ENCODE data around the gene TMPRSS13. TPM values are rescaled to one million over a fixed set of nuclear protein-coding genes. Genes with fewer than 3 reads are reported as not detected.

Gene TMPRSS13
- total RNA-seq, 4 donors from 2014 or later = 0.22 to 0.51 TPM; not detected in 2

DNA sequence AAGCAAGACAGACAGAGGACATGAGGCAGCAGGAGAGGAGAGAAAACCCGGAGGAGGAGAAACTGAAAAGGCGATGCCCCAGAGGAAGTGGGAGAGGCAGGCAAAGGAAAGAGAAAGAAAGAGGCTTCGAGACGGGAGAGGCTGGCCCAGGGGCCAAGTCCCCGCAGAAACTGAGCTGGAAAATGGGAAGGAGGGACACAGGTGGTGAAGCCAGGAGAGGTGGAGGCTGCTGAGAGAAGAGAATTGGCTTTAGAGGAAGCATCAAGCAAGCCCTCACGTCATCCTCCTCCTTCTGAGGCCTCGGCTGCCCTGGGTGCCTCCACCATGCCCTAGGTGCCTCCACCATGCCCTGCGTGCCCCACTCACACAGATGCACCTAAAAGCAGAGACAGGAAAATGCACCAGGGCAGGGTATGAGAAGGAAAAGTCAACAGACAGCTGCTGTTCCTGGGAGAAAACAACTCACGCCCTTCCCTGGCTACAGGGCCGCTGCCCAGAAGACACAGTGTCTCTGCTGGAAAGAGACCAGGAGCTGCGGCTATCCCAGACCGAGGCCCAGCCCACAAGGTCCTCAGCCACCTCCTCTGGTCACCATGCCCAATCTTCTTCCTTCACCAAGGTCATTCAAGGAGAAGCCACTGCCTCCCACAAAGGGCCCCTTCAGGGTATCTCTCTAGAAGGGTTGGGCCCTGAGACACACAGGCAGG, 67.0 kb downstream of the TMPRSS13 start:
- TF ChIP-seq, protein P1, sequence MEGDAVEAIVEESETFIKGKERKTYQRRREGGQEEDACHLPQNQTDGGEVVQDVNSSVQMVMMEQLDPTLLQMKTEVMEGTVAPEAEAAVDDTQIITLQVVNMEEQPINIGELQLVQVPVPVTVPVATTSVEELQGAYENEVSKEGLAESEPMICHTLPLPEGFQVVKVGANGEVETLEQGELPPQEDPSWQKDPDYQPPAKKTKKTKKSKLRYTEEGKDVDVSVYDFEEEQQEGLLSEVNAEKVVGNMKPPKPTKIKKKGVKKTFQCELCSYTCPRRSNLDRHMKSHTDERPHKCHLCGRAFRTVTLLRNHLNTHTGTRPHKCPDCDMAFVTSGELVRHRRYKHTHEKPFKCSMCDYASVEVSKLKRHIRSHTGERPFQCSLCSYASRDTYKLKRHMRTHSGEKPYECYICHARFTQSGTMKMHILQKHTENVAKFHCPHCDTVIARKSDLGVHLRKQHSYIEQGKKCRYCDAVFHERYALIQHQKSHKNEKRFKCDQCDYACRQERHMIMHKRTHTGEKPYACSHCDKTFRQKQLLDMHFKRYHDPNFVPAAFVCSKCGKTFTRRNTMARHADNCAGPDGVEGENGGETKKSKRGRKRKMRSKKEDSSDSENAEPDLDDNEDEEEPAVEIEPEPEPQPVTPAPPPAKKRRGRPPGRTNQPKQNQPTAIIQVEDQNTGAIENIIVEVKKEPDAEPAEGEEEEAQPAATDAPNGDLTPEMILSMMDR (IDR thresholded peaks at IDR 0.05; ENCODE audit: low read depth) = no peak

DNA sequence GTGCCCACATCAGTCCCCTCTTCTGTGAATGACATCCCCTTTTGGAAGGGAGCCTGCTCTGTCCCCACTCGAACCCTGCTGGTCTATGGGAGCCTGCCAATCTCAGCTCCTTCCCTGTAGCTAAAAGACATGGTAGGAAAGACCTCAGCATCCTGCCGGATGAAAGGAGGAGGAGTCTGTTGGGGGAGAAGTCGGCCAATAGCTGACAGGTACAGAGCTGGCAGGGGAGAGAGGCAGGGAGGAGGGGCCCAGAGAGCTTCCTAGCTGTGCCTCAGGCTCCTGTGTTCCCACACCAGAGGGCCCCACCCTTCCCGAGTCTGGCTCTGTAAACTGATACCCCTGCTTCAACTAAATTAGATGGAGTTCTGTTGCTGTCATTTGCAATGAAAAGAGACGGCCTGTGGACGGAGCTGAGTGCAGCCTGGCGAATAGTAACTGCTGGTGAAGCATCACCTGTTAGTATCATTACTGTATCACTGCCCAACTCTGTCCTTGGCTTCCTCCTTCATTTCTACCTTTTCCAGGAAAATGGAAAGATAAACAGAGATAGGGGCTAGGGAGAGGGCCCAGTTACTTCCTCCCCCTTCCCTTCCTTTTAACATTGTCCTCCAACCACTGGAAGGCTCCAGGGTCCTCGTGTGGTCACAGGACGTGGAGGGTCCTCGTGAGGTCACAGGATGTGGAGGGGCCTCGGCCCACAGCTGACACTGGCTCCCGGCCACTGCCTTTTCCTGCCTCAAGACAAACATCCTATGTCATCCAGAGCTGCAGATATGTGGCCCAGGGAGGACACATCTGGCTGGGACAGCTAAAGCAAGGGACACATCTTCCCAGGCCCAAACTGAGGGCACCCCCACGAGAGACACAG, 67.8 kb downstream of the TMPRSS13 start:
- TF ChIP-seq, protein P1 (IDR thresholded peaks at IDR 0.05; ENCODE audit: low read depth) = no peak

GRCh38 chr11:117860139-117860538, 69.1 kb downstream of the TMPRSS13 start:
- TF ChIP-seq, protein P1 (IDR thresholded peaks at IDR 0.05; ENCODE audit: low read depth) = no peak

DNA sequence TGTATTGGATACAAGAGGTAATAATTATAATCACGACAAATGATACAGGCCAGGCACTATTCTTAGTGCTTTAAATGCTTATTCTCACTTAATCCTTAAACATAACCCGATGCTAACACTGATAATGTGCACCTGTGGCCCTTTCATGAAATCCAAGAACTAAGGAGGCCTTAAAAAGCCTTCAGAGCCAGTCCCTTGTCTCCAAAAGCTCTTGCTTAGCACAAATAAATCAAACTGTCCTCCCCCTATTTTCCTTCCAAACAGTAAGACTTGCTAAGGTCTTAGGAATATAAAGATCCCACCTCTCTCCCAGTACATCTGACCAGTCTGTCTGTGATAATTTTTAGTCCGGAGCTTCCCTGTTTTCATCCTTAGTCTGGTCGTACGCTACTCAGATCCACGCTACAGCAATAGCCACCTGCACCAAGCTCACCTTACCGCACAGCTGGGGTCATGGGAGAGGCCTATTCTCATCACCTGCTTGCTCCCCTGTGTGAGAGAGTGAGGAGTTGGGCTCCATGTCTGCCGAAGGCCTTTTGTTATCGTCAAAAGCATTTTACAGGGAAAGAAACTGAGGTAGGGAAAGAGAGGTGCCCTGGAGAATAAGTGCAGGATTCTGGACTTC, 69.6 kb downstream of the TMPRSS13 start:
- TF ChIP-seq, protein P1 (IDR thresholded peaks at IDR 0.05; ENCODE audit: low read depth) = no peak

DNA sequence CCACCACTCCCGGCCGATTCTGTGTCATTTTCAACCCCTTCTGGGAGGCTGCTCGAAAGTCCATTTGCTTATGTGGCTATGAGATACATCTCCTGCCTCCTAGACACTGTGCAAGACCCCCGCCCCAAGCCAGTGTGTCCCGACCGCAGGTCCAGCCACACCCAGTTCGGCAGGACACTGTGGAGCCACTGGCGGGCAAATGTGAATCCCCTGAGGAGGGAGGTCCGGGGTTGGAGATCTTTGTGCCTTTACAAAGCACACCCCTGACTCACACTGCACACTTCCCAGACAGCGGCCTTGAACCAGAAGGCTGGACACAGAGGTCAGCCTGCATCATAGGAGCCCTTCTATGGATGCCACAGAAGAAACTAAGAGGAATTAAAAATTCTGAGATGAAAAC, 70.1 kb downstream of the TMPRSS13 start:
- TF ChIP-seq, protein P1 (IDR thresholded peaks at IDR 0.05; ENCODE audit: low read depth) = no peak

DNA sequence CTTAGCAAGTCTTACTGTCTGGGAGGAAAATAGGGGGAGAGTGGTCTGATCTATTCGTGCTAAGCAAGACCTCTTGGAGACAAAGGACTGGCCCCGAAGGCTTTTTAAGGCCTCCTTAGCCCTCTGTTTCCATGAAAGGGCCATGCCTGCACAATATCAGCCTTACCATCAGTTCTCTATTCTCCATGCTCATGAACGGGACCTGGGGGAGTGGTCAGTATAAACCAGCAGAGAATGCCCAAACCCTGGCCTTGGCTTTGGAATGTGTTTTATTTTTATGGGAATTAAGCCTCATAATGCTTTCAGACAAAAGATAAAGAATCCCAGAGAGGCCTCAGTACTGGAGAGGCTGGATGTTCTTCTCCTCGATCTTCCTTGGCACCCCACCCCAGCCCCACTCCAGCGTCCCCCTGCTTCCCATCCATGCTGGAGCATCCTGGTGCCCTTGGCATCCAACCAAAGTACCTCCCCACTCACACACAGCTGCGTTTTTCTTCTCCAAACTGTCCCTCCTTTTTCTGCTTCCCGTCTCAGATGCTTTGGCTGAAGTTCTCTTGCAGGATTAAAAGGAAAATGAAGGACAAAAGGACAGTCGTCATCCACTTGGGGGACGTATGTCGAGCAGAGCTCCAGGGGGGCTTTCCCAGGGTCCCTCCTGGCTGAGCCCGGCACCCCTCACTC, 71.3 kb downstream of the TMPRSS13 start:
- TF ChIP-seq, protein P1 (IDR thresholded peaks at IDR 0.05; ENCODE audit: low read depth) = no peak

All from subcutaneous adipose tissue (tissue), 4 donors.